Limb (tissue), 2 donors: ENCODE results near the gene CCDC13.
"Not testable (repeated sequence)": the region's sequence is repeated elsewhere in the genome, so short reads cannot be mapped to it uniquely, and the experiment has no call there.

Experiments used
- DNase-seq, 2 donors: peaks; one replicate each; pipeline ENCODE4 v3.0.0-alpha.2; 2016; ENCODE audit errors: extremely low spot score in 2 of 2

Gene CCDC13, protein sequence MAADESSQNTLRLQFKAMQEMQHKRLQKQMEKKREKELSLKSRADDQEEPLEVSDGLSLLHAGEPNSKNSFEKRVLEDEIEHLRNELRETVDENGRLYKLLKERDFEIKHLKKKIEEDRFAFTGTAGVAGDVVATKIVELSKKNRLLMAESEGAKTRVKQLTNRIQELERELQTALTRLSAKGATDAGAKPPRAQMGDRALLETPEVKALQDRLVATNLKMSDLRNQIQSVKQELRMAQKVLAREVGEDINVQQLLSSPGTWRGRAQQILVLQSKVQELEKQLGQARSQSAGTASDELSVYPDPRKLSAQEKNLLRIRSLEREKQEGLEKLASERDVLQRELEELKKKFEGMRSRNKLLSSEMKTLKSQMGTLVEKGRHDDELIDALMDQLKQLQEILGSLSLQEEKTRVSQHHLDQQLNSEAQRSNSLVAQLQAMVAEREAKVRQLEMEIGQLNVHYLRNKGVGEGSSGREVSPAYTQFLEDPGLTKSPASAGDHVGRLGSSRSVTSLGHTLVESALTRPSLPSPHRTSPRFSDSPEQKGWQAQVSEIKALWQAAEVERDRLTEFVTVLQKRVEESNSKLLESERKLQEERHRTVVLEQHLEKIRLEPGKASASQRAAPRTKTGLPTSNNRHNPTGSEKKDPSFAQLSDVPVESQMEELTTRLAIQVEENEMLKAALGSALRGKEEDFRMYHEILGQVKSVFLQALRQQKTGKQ

DNA sequence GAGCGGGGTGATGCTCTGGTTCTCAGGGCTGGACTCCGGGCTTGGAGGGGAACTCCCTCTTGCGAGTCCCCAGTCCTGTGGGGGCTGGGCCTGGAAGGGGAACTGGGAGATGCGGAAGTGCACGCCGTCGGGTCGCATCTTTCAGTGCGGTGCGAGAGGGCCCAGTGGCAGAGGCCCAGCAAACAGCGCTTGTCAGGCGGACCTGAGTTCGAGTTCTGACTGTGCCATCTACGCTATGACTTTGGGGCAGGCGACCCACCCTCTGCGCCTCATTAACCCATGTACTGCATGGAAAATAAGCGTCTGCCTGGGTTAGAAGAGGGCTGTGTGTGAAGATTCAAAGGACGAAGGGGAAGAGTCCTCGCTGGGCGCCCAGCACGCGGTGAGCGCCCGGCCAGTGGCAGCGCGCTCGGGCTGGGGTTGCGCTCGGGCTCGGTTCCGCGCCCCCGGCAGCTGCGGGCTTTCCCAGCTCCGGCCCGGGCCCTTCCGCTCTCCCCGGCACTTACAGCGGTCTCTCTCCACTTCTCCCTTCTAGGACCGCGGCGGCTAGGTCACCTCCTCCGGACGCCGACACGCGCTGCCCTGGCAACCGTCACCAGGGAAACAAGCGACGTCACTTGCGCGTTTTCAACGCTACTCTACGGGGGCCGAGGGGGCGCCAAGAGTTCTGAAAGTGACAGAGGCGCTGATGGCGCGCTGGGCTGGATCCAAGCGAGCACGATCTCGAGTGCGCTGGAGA, at the start of gene CCDC13:
CCDC13 (minus strand) TSS at position 584 of the 739 bp plus-strand sequence. CDS start 14,908 bp downstream, outside the sequence.
- DNase-seq: peak; percentile 92 to 94

DNA sequence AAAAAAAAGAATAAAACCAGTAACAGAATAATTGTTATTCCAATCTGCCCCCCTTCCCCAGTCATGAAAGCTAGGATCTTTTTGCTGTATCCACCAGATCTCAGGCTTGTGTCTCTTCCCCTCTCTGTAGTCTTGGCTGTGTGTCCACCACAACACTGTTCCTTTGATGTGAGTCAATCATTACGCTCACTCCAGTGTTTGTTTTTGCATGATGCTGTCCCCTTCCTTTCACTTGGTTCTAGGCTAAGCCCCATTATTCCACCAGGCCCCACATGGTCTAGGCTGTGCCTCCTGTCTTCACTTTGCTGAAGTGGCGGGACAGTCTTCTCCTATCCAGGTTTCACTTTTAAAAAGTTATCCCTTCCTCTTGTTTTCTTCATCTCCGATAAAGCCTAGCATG, 49.8 kb upstream of the CCDC13 start:
- no peak for DNase-seq

DNA sequence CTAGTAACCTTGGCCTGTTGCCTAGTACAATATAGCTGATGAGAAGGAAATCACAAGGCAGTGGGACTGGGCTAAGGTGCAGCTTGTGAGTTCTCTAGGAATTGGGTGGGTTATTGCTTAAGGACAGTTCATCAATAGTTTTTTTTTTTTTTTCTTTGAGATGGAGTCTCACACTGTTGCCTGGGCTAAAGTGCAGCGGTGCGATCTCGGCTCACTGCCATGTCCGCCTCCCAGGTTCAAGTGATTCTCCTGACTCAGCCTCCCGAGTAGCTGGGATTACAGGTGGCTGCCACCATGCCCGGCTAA, 47.6 kb upstream of the CCDC13 start:
- no peak for DNase-seq

DNA sequence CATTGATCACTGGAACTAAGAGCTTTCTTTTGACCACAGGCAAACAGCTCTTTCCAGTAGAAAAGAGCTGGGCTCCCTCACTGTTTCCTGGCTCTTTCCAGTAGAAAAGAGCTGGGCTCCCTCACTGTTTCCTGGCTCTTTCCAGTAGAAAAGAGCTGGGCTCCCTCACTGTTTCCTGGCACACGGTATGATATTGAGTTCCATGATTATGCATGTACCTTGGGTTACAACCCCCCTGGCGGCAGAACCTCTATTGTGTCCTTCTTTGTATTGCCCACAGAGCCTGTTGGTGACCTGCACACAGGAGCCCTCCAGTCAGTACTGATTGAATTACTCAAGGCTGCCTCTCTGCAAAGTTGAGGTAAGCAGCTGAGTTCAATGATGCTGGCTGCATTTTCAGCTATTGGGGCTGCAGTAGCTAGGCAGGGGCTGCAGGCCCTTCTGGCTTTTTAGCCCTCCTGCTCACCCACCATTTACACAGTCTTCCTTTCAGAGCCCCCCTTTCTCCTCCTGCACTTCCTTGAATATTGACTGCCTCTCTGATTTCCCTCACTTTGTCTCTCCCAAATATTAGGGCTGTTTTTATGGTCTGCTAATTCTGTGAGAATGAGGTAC, 46.4 kb upstream of the CCDC13 start:
- no peak for DNase-seq

DNA sequence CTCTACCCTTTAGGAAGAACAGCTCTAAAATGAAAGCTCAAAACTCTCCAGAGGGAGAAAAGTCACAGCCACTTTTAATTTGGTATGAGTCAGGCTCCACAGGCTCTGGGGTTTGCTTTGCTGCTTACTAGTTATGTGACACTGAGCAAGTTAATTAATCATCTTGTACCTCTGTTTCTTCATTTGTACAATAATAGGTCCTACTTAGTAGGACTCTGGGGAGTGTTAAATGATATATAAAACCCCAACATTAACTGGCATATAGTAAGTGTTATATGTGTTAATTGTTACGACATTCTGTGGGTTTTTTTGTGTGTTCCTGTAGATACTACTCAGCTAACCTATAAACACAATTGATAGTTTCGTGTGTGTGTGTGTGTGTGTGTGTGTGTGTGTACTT, 42.8 kb upstream of the CCDC13 start:
- DNase-seq: no peak

DNA sequence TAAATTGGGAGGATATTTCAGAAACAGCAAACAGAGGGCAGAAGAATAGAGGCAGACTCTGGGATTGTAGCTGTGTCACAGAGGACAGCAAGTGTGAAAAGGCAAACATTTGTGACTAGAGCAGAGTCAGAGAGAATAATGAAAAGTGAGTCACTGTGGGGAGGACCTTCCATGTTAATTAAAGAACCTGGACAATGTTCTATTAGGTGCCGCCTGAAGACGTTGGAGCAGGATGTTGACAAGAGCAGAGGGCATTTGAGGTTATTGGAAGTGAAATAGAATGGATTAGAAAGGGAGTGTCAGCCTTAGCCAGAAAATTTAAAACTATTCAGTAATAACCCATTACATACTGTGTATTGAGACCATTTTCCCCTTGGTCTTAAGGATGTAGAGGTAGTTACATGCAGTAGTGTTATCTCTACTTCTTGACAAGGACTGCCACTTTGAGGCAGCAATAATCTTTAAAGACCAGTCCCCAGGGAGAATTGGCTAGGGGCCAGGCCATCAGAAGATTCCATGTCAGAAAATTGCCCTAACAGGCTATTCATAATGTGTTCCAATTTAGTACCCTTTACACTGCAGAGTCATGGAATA, 42.0 kb upstream of the CCDC13 start:
- DNase-seq: no peak

DNA sequence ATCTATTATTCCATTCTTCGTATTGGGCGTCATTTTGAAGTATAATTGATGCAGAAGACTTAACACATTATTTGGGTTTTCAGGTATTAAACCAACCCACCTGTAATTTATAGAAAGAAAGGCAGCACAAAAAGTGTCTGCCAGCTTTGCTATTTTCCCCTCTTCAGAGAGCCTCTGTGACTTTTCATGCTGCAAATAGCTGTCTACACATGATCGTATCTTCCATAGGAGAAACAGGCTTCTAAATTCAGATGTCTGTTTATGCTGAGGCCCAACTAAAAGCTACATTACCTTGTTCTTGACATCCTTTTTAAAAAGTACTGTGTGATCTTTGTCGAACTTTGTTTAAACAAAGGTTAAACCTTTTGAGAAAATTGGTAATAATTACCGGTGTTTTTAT, 41.2 kb upstream of the CCDC13 start:
- DNase-seq: no peak

DNA sequence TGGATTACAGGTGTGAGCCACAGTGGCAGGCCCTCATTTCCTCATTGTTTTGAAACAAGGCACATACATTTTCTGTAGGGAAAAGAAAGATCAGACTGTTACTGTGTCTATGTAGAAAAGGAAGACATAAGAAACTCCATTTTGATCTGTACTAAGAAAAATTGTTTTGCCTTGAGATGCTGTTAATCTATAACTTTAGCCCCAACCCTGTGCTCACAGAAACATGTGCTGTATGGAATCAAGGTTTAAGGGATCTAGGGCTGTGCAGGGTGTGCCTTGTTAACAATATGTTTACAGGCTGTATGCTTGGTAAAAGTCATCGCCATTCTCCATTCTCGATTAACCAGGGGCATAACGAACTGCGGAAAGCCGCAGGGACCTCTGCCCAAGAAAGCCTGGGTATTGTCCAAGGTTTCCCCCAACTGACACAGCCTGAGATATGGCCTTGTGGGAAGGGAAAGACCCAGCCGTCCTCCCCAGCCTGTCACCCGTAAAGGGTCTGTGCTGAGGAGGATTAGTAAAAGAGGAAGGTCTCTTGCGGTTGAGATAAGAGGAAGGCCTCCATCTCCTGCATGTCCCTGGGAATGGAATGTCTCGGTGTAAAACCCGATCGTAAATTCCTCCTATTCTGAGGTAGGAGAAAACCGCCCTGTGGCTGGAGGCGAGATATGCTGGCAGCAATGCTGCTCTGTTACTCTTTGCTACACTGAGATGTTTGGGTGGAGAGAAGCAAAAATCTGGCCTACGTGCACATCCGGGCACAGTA, 38.2 kb upstream of the CCDC13 start:
- DNase-seq: not testable (repeated sequence)

DNA sequence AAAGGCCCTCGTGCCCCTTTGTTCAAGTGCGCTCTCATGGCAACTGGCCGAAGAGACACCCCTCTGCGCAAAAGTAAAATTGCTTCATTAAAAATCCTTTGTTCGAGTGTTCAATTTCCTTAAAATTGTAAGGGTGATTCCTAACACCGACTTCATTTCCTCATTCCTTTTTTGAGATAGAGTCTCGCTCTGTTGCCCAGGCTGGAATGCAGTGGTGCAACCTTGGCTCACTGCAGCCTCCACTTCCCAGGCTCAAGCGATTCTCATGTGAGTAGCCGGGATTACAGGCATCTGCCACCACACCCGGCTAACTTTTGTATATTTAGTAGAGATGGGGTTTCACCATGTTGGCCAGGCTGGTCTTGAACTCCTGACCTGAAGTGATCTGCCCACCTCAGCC, 37.7 kb upstream of the CCDC13 start:
- DNase-seq: not testable (repeated sequence)

DNA sequence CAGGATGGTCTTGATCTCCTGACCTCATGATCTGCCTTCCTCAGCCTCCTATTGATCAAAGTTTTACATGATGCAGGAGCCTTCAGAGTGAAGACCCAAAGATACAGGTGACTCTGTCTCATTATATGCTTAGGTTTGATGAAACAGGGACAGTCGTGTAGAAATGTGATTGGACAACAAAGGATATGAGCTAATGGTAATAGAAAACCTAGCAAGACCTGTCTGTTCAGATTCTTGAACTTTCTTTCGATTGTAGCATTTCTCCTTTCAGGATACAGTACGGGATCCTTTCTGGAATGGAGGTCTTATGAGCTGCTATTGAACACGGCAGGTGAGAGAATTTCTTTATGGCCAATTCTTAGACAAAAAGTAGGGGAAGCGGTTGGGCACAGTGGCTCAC, 36.1 kb upstream of the CCDC13 start, which contains the start of gene ACKR2:
ACKR2 (plus strand) TSS at position 244 of the 400 bp plus-strand sequence. CDS start 55,058 bp downstream, outside the sequence.
- DNase-seq: no peak

DNA sequence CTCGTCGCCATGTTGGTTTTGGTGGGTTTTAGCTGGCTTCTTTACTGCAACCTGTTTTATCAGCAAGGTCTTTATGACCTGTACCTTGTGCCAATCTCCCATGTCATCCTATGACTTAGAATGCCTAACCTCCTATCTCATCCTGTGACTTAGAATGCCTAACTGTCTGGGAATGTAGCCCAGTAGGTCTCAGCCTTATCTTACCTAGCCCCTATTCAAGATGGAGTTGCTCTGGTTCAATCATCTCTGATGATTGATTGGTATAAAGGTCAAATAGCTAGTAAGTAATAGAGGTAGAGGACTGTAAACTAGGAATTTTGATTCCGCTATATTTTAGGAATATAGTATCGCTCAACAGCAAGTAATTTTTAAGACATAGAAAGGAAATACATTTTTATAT, 34.9 kb upstream of the CCDC13 start:
- no peak for DNase-seq

DNA sequence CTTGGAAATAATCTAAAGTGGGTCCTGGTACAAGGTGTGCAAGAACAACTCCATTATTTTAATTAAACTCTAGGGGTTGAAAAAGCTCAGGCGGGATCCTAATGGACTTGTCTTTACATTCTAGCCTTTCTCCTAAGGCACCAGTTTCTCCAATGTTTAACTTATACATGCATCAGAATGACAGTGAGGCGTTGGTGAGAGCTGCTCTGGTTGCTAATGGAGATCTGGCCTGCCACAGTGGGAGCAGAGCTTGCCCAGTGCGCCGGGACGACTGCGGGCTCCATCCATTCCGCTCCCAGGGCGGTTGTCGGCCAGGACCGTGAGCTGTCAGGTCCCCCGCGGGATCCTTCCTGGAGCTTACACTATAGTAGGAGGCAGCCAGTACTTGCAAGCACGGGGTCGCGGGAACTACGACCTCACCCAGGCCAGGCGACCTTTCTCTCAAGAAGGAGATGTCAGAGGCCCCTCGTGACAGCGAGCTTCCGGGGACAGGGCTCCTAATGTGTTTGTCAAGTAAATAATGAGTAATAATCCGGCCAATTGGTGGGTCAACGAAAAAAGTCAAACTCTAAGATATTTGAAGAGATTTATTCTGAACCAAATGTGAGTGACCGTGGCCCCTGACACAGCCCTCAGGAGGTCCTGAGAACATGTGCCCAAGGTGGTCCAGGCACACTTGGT, 32.2 kb upstream of the CCDC13 start:
- peak in 1 of 2 donors; percentile 39 for DNase-seq

DNA sequence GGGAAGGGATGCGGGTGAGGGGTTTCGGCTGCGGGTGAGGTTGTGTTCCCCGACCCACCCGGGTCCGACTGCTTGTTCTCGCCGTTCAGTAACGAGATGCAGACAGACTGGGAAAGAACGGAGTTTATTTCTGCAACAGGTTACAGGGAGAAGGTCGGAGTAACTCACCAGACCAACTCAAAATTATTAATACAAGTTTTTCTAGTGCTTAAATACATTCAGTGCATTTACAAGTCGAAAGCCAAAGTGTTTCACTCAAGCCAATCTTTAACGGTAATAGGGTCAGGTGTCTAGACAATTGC, 31.7 kb upstream of the CCDC13 start:
- no peak for DNase-seq

DNA sequence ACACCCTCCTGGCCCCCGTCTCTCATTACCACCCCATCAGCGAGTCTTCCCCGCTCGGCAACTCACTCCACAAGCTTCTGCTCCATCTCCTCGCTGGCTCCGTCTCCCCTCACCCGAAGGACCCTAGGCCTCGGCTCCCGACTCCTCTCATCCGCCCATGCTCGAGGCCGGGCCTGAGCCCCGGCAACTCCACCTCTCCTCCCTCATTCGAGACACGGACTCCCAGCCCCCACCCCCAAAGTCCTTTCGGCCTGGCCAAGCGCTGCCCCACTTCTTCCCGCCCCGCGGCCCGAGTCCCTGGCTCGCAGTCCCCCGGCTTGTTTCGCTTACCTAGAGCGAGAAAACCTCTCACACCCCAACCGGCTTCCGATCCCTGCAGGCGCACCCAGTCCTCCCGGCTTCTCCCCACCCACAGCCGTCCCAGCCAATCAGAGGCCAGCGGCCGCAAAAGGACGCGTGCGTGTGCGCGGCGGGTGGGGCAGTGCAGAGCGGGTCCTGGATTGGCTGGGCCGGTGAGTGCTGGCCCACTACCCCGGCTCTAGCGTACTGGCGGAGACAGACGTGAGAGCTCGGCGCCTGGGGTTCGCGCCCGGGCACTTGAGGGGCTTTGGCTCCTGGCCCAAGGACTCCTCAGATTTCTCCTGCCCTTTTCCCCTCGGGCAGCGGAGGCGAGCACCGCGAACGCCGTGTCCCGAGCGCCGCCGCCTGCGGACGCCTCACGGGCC, 31.2 kb upstream of the CCDC13 start, which contains the start of gene HIGD1A:
HIGD1A (minus strand) TSS at position 385 of the 725 bp plus-strand sequence. CDS start 10,237 bp downstream, outside the sequence.
- peak; percentile 94 to 96 for DNase-seq

DNA sequence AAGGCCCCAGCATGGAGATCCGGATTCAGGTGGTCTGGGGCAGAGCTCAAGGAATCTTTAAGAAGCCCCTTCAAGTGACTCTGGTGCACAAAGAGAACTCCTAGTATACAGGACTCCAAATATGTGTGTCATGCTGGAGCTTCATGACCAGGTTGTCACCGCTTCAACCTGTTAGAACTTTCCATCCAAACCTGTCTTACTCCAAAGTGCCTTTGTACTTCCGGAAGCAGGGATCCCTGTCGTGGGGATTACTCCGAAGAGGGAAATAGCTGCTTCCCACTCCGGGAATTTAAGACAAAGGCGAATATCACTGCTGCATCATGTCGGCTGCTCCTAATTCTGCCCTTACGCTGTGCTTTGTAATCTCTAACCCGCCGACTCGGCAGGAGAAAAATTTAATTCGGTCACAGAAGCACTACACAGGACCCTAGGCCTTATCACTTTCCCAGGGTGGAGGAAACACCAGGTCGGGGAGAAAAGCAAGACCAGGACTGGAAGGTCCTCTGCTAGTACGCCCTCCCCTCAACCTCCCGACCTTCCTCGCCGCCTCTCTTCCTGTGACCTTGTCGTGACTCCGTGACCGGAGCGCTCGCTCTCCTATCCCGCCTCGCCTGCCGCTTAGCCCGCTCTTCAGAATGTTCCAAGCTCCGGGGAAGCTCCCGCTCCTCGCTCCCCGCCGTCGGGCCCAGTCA, 30.5 kb upstream of the CCDC13 start:
- DNase-seq: peak in 1 of 2 donors; percentile 18

DNA sequence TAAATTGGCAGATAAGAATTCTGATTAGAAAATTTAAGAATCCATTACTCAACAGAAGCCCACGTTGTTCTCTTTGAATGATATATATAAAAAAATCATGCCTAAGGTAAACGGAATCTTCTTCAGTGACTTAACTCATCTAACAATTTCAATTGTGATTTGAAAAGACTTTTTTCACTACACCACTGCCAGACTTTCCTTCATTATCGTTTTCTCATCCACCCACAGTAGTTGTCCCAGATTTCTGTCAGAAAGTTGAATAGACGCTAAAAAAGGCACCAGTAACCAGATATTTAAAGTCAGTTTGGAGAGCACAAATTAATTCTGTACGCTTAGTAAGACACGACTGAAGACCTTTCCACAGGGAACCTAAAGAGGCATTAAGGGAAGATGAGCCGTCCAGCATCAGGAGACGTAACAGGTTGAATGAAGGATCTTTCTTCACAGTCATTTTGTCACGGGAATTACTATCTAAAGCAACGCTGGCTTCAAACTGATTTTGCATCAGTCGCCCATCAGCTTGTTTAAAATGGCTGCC, 29.9 kb upstream of the CCDC13 start:
- DNase-seq: no peak

DNA sequence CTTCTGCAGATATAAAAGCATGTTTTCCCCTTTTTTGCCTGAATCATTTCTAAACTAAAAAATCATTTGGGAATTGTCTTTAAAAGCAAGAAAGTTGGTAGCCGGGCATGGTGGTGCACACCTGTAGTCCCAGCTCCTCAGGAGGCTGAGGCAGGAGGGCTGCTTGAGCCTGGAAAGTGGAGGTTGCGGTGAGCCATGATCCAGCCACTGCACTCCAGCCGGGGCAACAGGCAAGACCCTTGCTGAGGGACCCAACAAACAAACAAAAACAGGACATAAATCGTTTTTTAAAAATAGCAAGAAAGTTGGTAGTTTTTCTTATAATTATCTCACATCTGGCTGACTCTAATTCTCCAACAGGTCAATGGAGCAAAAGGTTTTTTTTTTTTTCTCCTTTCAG, 28.7 kb upstream of the CCDC13 start:
- no peak for DNase-seq

DNA sequence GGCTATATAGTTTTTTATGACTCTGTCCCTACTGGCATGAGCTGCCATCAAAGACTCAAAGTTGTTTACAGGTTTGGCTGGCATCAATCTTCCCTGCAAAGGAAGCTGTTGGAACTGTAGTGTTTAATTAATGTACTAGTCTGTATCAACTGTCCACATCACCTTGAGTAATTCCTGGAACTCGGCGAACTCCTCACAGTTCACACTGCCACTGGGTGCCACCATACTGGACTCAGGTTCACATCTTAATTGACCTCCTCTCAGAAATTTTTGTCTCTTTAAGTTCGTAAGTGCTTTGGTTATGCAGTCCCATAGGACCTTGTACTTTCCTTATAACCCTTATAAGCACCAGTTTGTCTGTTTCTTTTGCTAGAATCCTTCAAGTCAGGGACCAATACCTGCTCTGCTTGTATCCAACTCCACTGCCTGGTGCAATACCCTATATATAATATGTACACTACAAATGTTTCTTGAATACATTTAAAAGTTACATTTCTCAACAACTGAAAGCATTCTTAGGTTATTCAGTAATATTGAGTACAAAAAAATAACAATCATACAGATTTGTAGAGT, 28.1 kb upstream of the CCDC13 start:
- DNase-seq: no peak
